GM18868 (cell line): ENCODE results near the gene WNT3A.

Source experiments
- ATAC-seq: cut with Tn5 transposase; IDR thresholded peaks from one replicate; pipeline ENCODE4 v1.9.1; 2021; ENCODE audit warnings: mild to moderate bottlenecking, moderate library complexity; ENCODE audit not compliant: unreplicated experiment

The WNT3A gene

DNA sequence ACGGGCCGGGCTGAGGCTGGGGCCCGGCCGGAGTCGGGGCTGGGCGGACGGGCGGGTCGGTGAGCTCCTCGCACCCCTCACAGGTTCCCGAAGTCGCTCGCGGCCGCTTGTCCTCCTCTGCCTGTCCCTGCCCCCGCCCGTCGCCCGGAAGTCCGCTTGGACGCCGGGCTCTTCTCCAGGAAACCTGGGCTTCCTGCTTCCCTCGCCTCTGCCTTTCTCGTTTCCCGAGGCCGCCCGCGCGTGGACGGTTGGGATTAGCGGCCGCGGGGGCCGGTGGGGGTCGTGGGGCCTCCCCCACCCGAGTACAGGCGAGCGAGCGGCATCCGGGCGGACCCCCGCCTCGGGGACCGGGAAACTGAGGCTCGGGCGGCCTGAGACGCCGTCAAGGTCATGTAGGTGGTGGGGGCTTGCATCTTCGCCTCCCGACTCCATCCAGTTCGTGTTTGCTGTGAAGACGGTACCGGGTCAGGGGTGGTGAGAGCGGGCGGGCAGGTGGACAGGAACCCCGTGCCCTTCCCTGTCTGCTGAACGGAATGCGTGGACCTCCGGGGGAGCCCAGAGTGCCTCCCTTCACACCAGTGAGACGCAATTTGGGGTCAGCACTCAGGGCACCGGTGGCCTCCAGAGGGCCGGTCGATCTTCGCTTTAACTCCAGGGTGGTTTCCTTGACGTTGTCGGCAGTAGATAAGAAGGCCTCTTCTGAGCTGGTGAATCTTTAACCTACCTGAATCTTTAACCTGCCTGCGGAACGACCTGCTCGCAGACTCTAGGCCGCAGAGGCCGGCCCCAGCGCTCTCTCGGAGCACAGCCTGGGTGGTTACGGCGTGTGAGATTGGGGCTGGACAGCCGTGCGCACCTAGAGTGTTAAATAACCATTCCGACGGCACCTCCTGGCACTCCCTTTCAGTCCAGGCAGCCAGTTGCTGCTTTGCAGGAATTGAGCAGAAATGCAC lies 76.4 kb downstream of the WNT3A start:
- peak; percentile 9 for ATAC-seq

DNA sequence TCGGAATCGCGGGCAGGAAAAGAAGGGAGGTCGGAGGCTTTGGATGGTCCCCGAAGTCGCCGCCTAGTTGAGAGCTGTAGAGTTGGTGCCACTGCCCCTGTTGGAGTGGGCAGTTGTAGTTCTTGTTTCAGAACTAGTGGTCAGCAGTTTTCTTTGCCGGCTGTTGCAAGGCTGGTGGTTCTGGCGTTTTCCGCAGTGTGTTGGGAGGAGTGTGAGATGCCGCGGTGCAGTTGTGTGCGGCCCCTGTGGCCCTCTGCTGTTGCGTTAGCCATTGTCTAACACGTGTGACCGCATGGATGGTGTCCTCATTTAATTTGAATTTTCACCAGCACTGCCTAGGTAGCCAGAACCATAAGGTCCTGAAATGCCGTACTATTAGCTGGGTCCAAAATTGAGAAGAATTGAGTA lies 77.1 kb downstream of the WNT3A start:
- ATAC-seq = no peak

GRCh38 chr1:228084325-228084724 lies 77.5 kb downstream of the WNT3A start:
- ATAC-seq = no peak

GRCh38 chr1:228084797-228085196 lies 78.0 kb downstream of the WNT3A start:
- no peak for ATAC-seq

- no peak for ATAC-seq
These were observed 78.6 kb downstream of the WNT3A start for GRCh38 chr1:228085287-228085951.

DNA sequence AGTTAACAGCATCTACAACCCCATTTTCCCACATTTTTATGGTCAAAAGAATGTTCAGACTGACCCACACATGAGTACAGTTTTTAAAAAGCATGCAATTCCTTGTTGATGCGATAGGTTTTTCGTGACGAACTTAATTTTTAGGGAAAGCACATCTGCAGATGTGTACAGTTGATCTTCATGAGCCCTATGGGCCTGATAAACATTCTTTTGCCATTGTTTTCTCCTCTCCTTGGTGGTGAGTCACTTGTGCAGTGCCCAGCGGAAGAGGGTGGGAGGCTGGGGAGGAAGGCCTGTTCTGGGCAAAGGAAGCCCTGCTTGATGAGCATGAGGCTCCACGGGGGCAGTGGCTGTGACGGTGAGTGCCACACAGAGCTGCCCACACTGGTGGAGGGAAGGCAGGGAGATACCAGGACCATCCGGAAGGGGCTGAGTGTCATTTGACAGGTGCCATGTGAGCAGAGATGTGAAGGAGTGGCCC lies 81.0 kb downstream of the WNT3A start:
- ATAC-seq = no peak

DNA sequence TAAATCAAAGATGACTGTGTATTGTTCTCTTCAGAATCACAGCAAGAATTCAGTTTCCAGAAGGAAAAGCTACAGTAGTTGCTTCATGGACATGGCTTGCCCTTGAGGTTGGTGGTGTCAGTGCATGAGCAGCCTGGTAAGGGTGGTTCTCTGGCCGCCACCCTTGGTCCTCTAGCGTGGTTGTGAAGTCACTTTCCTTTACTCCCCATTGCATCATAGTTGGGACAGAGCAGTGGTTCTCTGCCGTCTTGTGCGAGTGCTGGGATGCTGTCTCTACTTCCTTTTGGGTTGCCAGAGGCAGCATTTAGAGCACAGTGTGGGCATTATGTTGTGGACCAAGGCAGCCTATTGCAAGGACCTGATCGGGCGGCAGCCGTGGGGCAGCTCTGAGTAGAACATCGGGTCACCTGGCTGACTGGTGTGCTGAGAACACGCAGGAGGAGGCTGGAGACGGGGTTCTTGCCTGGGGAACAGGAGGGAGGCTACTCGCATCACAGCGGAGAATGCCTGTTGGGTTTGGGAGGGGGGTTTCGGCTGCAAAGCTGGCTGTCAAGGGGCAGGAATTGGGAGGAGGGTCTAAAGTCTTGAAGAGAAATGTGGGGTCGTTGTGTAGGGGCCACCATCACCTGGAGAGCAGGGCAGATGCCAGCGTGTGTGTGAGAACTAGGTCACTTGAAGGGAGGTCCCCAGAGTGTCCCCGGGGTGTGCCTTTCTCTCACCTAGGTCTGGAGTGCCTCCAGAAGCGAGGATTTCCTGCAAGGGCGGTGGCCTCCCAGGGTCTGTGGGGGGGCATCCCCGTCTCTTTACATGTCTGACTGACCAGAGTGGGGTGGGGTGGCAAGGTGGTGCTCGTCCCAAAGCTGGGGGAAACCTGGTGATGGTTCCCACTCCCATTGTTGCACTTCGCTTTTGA lies 82.0 kb downstream of the WNT3A start:
- ATAC-seq = no peak

DNA sequence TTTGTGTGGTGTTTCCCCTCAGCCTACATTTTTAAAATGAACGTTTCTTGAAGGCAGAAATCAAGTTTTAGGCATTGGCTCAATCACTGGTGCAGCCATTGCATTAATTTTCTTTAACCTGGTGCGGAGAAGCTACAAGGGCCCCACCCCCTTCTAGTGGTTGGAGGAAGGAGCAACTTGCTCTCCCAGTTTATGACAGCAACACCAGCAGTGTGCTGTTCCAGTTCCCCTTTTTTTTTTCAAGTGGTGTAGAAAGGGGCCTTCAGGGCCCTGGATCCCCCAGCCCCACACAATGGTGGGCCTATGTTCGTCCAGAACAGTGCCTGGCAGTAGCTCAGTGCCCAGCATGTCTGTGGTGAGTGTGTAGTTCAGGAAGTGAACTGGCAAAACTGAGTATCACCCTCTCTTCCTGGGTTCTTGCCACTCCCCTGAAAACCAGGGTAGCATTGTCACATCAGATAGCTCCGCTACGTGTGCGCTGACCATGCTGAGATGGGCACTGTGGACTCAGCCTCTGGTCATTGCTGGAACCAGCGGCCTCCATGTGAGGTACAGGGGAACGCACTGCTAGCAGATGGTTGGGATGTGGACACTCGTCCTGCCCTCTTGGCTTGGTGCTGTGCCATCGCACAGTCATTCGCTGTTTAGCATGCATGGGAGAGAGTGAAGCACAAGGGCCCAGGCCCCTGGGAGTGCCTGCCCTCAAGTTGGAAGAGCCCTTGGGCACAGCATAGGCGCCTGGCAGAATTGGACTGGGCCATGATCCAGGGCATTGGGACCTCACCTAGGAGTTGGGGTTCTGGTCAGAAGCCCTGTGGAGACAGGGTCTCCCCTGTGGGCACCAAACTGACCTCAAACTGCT lies 83.0 kb downstream of the WNT3A start:
- no peak for ATAC-seq

DNA sequence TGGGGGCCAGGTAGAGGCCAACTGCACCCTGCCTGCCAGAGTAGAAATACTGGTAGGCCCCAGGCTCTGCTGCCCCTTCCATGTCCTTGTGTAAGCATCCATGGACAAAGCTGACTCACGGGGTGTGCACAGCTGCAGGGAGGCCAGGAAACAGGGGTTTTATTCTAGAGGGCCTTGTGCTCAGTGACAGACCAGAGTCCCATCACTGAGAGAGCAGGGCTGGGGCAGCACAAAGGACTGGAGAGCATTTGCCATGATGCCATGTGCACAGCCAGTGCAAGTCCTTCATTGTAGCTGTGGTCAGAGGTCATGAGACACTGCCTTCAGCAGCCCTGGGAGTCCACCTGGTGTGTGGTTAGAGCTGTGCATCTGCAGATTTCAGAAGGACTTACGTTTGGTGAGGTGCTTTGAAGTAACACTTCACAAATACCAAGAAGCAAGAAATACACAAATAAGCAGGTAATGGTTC lies 83.8 kb downstream of the WNT3A start:
- ATAC-seq = no peak

DNA sequence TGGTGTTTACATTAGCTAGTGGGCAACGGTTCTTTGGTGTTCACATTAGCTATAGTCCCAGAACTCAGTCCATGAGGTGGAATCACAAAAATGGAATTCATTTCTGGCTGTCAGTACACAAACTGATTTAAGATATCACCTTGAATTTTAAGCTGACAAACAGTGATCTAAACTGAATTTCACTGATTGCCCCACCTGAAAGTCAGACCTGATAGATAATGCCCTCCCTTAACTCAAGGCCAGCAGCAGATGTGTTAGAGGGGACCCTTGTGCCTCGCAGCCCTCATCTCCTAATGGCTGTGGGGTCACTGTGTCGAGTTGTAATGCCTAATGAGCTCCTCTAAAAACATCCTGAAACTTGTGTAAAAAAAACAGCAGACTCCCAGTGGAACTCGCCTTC lies 84.3 kb downstream of the WNT3A start:
- no peak for ATAC-seq

- ATAC-seq = no peak
These were observed 85.7 kb downstream of the WNT3A start for GRCh38 chr1:228092342-228093049.

DNA sequence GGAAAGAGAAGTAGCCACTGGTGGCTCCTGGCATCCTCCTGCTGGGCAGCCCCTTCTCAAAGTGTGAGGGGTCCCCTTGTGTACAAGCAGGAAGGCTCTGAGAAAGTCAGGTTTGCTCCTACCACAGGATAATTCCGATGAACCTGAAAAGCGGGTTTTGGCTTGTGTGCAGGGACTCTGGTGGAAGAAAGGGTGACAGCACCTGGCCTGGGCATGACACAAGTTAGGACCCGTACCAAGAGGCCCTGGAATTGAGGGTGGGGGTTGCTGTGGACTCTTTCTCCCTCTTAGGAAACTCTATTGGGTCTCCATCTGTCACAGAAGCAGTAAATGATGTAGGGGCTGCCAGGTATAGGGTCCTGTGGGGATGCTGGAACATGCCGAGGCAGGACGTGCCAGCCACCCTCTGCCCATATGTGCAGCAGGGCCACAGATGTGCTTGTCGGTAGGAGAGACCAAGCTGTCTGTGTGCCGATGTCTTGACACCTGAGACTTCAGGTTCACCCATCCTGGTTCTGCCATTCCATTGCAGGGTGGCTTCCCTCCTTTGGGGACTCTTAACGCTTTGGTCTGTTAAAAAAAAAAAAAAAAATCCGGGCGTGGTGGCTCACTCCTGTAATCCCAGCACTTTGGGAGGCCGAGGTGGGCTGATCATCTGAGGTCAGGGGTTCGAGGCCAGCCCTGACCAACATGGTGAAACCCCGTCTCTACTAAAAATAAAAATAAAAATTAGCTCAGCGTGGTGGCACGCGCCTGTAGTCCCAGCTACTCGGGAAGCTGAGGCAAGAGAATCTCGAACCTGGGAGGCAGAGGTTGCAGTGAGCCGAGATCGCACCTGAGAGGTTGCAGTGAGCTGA lies 86.5 kb downstream of the WNT3A start:
- no peak for ATAC-seq

GRCh38 chr1:228094432-228095016 lies 87.7 kb downstream of the WNT3A start:
- ATAC-seq = no peak

GRCh38 chr1:228095161-228095560 lies 88.4 kb downstream of the WNT3A start:
- no peak for ATAC-seq

GRCh38 chr1:228095938-228096337 lies 89.1 kb downstream of the WNT3A start:
- no peak for ATAC-seq

GRCh38 chr1:228096416-228097332 lies 89.9 kb downstream of the WNT3A start:
- no peak for ATAC-seq
